Mesothelial cell of epicardium (in vitro differentiated cells): ENCODE results near the gene ZXDC. TPM values are rescaled to one million over a fixed set of nuclear protein-coding genes. Genes with fewer than 3 reads are reported as not detected.

Experiments used
- DNase-seq, 2 experiments: peaks; one replicate each; pipeline ENCODE4 v3.0.0; 2021; ENCODE audit warnings: low spot score in 2 of 2; ENCODE audit not compliant: unreplicated experiment in 2 of 2
- H3K27ac Mint-ChIP-seq: 2 replicates; pipeline ENCODE4 v1.8.0; 2021; ENCODE audit warnings: mixed read lengths
- H3K27me3 Mint-ChIP-seq: 2 replicates; pipeline ENCODE4 v1.8.0; 2021; ENCODE audit warnings: low read depth, mixed read lengths
- H3K36me3 Mint-ChIP-seq: 2 replicates; pipeline ENCODE4 v1.8.0; 2021; ENCODE audit warnings: mixed read lengths
- H3K4me1 Mint-ChIP-seq: 2 replicates; pipeline ENCODE4 v1.8.0; 2021; ENCODE audit warnings: mixed read lengths
- H3K4me3 Mint-ChIP-seq: 2 replicates; pipeline ENCODE4 v1.8.0; 2021; ENCODE audit warnings: mild to moderate bottlenecking, moderate library complexity, mixed read lengths
- H3K9me3 Mint-ChIP-seq: 2 replicates; pipeline ENCODE4 v1.8.0; 2021; ENCODE audit warnings: mixed read lengths
- CTCF ChIP-seq: fragments of 200-600 bp; sonication (generic); IDR thresholded peaks from one replicate; pipeline ENCODE4 v1.5.0; 2021; ENCODE audit warnings: antibody characterized with exemption; ENCODE audit not compliant: unreplicated experiment
- total RNA-seq: library from RNA; stranded (reverse); gene quantifications from 3 replicates; pipeline ENCODE4 v1.2.1, GENCODE V29; 2021

The ZXDC gene
- total RNA-seq, 1 donor from 2014 or later: 34.2 TPM

DNA sequence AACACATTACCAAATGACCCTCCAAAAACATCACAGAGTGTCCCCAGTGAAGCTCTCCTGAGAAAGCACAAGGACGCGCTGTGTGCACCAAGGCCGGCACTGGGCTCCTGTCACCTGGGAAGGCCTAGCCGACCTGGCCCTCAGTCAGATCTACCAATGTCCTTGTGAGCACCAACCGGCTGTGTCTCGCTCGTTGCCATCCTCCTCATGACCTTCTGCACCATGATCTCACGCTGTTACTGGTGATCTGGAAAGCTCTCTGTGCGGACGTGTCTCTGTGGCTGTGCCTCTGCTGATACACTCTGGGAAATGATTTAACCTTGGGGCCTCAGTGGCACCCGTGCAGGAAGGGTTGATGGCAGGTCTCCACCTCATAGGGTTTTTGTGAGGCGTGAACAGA lies 24.2 kb downstream of the ZXDC start:
- no peak overlapping the region for H3K27ac Mint-ChIP-seq
- peaks cover 20% of the 10 kb centered on the region for H3K36me3 Mint-ChIP-seq
- H3K4me1 Mint-ChIP-seq: peaks cover 5% of the 10 kb centered on the region
- no peak for DNase-seq
- no peak overlapping the region for H3K4me3 Mint-ChIP-seq
- no peaks in the 10 kb centered on the region for H3K9me3 Mint-ChIP-seq
- no peak for TF ChIP-seq CTCF
- H3K27me3 Mint-ChIP-seq: no peaks in the 10 kb centered on the region

GRCh38 chr3:126450744-126451143 lies 24.9 kb downstream of the ZXDC start:
- H3K4me3 Mint-ChIP-seq: no peak overlapping the region
- no peaks in the 10 kb centered on the region for H3K27me3 Mint-ChIP-seq
- peaks cover 18% of the 10 kb centered on the region for H3K36me3 Mint-ChIP-seq
- no peak overlapping the region for H3K27ac Mint-ChIP-seq
- no peaks in the 10 kb centered on the region for H3K9me3 Mint-ChIP-seq
- H3K4me1 Mint-ChIP-seq: peaks cover 5% of the 10 kb centered on the region
- no peak for TF ChIP-seq CTCF
- no peak for DNase-seq

DNA sequence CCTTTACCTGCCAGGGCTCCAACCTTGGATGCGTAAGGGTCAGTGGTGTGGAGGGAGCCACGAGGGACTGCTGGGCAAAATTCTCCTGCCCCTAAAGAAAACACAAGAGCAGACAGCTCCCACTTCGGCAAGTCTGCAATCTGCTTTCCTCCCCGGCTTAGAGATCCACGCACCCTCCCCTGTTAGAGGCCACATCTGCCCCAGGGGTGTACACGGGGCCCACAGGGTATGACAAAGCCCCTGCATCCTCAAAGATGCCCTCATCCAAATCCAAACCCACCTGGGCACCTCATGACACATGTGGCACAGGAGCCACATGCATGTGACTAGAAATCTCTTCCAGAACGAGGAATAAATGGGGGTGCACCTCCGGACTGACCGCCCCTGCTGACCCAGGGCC lies 25.5 kb downstream of the ZXDC start:
- peak in 1 of 2 experiments; percentile 33 for DNase-seq
- Mint-ChIP-seq H3K4me3 (no peak overlapping the region), H3K27ac (no peak overlapping the region), H3K36me3 (peaks cover 16% of the 10 kb centered on the region), H3K9me3 (no peaks in the 10 kb centered on the region), H3K4me1 (peaks cover 5% of the 10 kb centered on the region), H3K27me3 (no peaks in the 10 kb centered on the region)
- TF ChIP-seq CTCF: no peak

DNA sequence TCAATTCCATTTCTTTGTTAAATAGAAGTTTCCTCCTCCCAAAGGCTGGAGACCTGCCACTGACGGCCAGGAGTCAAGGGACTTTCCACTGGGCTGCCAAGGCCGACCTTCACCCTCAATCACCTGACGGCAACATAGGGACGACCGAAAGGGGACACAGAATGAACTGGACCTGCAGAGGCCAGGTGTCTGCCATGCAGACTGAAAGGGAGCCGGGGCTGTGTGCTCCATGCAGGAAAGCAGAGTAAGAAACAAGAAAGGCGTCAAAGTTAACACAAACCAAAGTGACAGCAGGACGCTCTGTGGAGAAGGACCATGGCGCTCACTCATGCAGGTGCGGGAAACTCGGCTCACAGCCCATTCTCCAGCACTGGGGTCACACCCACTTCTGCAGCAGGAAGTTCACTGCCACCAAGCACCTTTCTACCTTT lies 26.1 kb downstream of the ZXDC start:
- H3K9me3 Mint-ChIP-seq: no peaks in the 10 kb centered on the region
- no peaks in the 10 kb centered on the region for H3K27me3 Mint-ChIP-seq
- H3K4me1 Mint-ChIP-seq: peaks cover 5% of the 10 kb centered on the region
- H3K36me3 Mint-ChIP-seq: peaks cover 15% of the 10 kb centered on the region
- H3K27ac Mint-ChIP-seq: no peak overlapping the region
- peak in 1 of 2 experiments; percentile 17 for DNase-seq
- no peak for TF ChIP-seq CTCF
- no peak overlapping the region for H3K4me3 Mint-ChIP-seq

GRCh38 chr3:126448893-126449180 lies 26.9 kb downstream of the ZXDC start:
- no peak for DNase-seq
- Mint-ChIP-seq H3K4me1 (peaks cover 5% of the 10 kb centered on the region), H3K27me3 (no peaks in the 10 kb centered on the region), H3K4me3 (no peak overlapping the region), H3K9me3 (no peaks in the 10 kb centered on the region), H3K27ac (no peak overlapping the region), H3K36me3 (peaks cover 15% of the 10 kb centered on the region)
- TF ChIP-seq CTCF: no peak
